ENCODE data around the gene HDLBP.

- no peak for TF ChIP-seq CTCF (conservative IDR thresholded peaks at IDR 0.05)
- no peak for TF ChIP-seq EZH2 (IDR thresholded peaks at IDR 0.05; ENCODE audit: low read depth)
These were observed 8.4 kb downstream of the HDLBP start for GRCh38 chr2:241307055-241307454.

Measured in PC-9 (cell line).